ENCODE measurements around the gene SLC5A10.
A peak's percentile ranks its signal among the peaks of the same experiment; 100 is the strongest.

Gene SLC5A10

DNA sequence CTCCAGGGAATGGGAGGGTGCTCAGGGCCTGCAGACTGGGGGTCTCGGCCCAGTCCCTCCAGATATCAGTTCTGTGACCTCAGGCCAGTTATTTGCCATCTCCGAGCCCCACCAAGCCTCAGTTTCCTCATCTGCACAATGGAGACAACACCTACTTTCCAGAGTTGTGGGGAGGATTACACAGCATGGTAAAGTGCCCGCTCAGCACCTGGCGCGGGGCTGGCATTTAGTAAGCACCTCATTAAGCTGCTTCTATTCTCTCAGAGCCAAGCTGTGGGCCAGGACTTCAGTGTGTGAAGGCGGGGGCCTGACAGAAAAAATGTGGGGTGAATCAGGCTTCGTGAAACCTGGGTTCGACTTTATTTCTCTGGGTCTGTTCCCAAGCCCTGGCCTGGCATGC lies 47.4 kb downstream of the SLC5A10 start:
- TF ChIP-seq, protein P1, sequence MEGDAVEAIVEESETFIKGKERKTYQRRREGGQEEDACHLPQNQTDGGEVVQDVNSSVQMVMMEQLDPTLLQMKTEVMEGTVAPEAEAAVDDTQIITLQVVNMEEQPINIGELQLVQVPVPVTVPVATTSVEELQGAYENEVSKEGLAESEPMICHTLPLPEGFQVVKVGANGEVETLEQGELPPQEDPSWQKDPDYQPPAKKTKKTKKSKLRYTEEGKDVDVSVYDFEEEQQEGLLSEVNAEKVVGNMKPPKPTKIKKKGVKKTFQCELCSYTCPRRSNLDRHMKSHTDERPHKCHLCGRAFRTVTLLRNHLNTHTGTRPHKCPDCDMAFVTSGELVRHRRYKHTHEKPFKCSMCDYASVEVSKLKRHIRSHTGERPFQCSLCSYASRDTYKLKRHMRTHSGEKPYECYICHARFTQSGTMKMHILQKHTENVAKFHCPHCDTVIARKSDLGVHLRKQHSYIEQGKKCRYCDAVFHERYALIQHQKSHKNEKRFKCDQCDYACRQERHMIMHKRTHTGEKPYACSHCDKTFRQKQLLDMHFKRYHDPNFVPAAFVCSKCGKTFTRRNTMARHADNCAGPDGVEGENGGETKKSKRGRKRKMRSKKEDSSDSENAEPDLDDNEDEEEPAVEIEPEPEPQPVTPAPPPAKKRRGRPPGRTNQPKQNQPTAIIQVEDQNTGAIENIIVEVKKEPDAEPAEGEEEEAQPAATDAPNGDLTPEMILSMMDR (IDR thresholded peaks at IDR 0.05): no peak
- Histone ChIP-seq H3K4me3 (no peak overlapping the region), H3K4me1 (peaks cover 0 to 32% (median 22%) of the 10 kb centered on the region in 4 donors)

DNA sequence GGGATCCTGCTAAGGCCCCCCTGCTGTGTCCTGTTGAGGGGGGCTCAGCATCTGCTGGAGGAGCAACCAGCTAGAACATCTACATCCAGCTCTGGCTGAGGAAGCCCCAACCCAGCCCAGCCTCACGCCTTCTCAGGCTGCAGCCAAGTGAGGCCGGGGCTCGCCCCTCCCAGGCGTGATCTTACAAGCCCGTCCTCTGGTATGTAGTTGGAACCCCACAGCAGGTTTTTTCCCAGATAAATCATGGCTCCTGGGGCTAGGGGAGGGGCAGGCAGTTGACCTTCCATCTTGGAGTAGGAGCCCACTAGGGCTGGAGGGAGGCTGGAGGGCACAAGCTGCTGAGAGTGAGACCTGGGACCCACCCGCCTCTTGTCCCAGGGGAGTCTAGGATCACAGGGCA lies 47.9 kb downstream of the SLC5A10 start:
- TF ChIP-seq, protein P1 (IDR thresholded peaks at IDR 0.05): no peak
- no peak for DNase-seq
- Histone ChIP-seq H3K27me3 (no peaks in the 10 kb centered on the region), H3K9me3 (peaks cover 0 to 5% (median 0%) of the 10 kb centered on the region in 3 donors), H3K36me3 (peaks cover 0 to 14% (median 0%) of the 10 kb centered on the region in 3 donors), H3K27ac (no peak overlapping the region), H3K4me1 (peaks cover 0 to 35% (median 24%) of the 10 kb centered on the region in 4 donors), H3K4me3 (no peak overlapping the region)
- intact Hi-C loops (cut with DNase I; ENCODE audit: low total_unique reads): no loop called here

More for the DNA sequence above, 47.4 kb downstream of the SLC5A10 start:
- no peak overlapping the region for H3K27ac ChIP-seq
- H3K36me3 ChIP-seq: peaks cover 0 to 14% (median 0%) of the 10 kb centered on the region in 3 donors
- intact Hi-C loops (cut with DNase I; ENCODE audit: low total_unique reads): no loop called here
- no peaks in the 10 kb centered on the region for H3K27me3 ChIP-seq
- H3K9me3 ChIP-seq: peaks cover 0 to 5% (median 0%) of the 10 kb centered on the region in 3 donors
- no peak for DNase-seq

- Histone ChIP-seq H3K4me3 (no peak overlapping the region), H3K27ac (peak overlapping the region in 1 of 2 donors; percentile 8), H3K27me3 (no peaks in the 10 kb centered on the region), H3K9me3 (no peaks in the 10 kb centered on the region), H3K4me1 (peaks cover 0 to 39% (median 27%) of the 10 kb centered on the region in 4 donors), H3K36me3 (peaks cover 0 to 14% (median 0%) of the 10 kb centered on the region in 3 donors)
- intact Hi-C loops (cut with DNase I; ENCODE audit: low total_unique reads): no loop called here
- TF ChIP-seq, protein P1 (IDR thresholded peaks at IDR 0.05): no peak
- DNase-seq: no peak
Measured at GRCh38 chr17:19000531-19001325, 48.8 kb downstream of the SLC5A10 start.

GRCh38 chr17:19001907-19002590 lies 50.1 kb downstream of the SLC5A10 start:
- Histone ChIP-seq H3K27me3 (no peaks in the 10 kb centered on the region), H3K4me3 (no peak overlapping the region), H3K36me3 (peaks cover 0 to 7% (median 0%) of the 10 kb centered on the region in 3 donors), H3K4me1 (peaks cover 0 to 39% (median 27%) of the 10 kb centered on the region in 4 donors), H3K9me3 (no peaks in the 10 kb centered on the region), H3K27ac (peak overlapping the region; percentile 27 to 87)
- intact Hi-C loops (cut with DNase I; ENCODE audit: low total_unique reads): no loop called here
- DNase-seq: no peak
- TF ChIP-seq, protein P1 (IDR thresholded peaks at IDR 0.05): no peak

DNA sequence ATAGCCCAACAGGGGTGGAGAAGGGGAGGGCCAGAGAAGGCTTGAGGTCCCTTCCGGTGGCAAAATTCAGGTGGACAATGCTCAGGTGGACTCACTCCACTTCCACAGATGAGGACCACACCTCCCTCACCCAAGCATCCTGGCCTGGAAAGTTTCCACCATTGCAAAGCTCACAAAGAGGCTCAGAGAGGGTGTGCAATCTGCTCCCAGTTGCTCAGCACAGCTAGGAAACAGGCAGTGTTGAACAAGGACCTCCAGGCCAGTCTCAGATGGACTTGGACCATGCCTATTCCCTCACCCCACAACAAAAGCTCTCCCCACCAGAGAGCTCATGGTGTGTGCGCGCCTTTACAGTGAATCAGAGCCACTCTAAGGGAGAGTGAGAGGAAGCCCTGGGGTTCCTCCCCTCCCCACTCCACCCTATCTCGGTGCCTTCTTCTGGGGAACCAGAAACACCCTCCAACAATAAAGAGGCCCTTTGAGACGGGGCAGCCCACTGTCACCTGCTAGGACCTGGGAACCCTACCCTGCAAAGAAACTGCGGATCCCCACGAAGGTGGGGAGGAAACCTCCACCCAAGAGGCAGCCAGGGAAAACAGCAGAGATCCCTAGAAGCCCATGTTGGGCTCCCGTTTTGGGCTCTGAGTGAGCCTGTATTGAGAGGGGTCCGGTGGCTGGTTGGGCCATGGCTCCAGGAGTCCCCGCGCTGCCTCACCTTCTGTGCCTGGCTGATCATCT lies 51.0 kb downstream of the SLC5A10 start:
- Histone ChIP-seq H3K4me1 (peaks cover 0 to 39% (median 27%) of the 10 kb centered on the region in 4 donors), H3K27me3 (no peaks in the 10 kb centered on the region), H3K27ac (peak overlapping the region; percentile 87 to 88), H3K36me3 (peaks cover 0 to 3% (median 0%) of the 10 kb centered on the region in 3 donors), H3K9me3 (no peaks in the 10 kb centered on the region), H3K4me3 (peak overlapping the region; percentile 74 to 77)
- DNase-seq: no peak
- intact Hi-C loops (cut with DNase I; ENCODE audit: low total_unique reads): no loop called here
- TF ChIP-seq, protein P1 (IDR thresholded peaks at IDR 0.05): no peak

All from tibial artery (tissue), 4 donors.